KOPT-K1 (cell line): ENCODE measurements around the gene TBC1D20.

Experiments used
- H3K27ac ChIP-seq: fragments of 200-600 bp; sonication (generic); 2 replicates; pipeline ENCODE4 v1.5.1; 2016; ENCODE audit warnings: antibody characterized with exemption, mild to moderate bottlenecking, low read depth, low read length; ENCODE audit not compliant: poor library complexity, severe bottlenecking
- H3K36me3 ChIP-seq: fragments of 200-600 bp; sonication (generic); 2 replicates; pipeline ENCODE4 v1.5.1; 2017; ENCODE audit warnings: antibody characterized with exemption, mild to moderate bottlenecking, low read length, moderate library complexity; ENCODE audit not compliant: insufficient read depth
- H3K9me3 ChIP-seq: fragments of 200-600 bp; sonication (generic); 2 replicates; pipeline ENCODE4 v1.5.1; 2017; ENCODE audit warnings: antibody characterized with exemption, low read length, mild to moderate bottlenecking; ENCODE audit not compliant: insufficient read depth, poor library complexity, severe bottlenecking

TBC1D20 gene

GRCh38 chr20:434661-435419, 27.5 kb downstream of the TBC1D20 start:
- peaks cover 87% of the 10 kb centered on the region for H3K36me3 ChIP-seq
- H3K27ac ChIP-seq = no peak overlapping the region
- no peaks in the 10 kb centered on the region for H3K9me3 ChIP-seq

DNA sequence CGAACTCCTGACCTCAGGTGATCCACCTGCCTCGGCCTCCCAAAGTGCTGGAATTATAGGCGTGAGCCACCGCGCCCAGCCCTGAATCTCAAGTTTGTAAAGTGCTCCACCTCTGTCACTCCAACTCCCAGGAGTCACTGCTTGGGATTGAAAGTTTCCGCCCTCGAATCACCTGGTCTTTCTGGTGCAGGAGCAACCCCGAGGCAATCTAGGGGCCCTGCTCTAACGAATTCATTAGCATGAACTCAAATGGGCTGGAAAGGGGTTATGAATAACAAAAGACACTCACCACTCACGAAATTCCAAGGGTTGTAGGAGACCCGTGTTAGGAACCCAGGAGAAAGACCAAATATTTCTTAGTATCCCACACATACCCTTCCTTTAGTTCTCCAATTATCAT, 28.1 kb downstream of the TBC1D20 start:
- Histone ChIP-seq H3K27ac (no peak overlapping the region), H3K36me3 (peaks cover 87% of the 10 kb centered on the region), H3K9me3 (no peaks in the 10 kb centered on the region)

DNA sequence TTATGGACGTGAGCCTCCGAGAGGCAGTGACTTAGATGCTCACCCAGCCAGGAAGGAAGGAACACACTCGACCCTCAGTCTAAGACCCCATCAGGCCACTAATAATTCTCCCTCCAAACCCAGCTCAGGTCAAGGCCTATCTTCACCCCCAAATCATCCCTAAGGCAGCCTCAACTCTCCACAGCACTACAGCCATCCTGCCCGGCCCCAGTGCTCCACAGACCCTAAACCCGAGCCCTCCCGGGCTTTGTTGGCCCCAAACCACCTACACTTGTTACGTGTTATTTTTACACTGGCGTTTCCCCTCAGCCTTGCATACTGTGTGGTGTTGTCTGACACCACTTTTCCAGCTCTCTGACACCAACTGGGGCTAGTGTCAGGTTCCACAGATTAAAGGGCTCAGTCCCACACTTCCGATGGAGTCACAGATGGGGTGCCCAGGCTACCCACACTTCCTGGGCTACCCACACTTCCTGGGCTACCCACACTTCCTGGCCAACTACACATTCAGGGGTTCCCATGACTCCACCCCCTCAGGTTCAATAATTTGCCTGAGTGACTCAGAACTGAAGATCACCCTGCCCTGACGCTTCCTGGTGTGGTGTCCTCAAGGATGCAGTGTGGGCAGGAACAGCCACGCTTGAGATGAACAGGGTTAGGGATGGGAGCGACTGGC, 28.9 kb downstream of the TBC1D20 start:
- H3K36me3 ChIP-seq = peaks cover 95% of the 10 kb centered on the region
- H3K27ac ChIP-seq = peak overlapping the region; percentile 33
- no peaks in the 10 kb centered on the region for H3K9me3 ChIP-seq

GRCh38 chr20:432677-433299, 29.5 kb downstream of the TBC1D20 start:
- peak overlapping the region; percentile 33 for H3K27ac ChIP-seq

GRCh38 chr20:432208-432607, 30.1 kb downstream of the TBC1D20 start:
- Histone ChIP-seq H3K9me3 (no peaks in the 10 kb centered on the region), H3K36me3 (peaks cover 97% of the 10 kb centered on the region), H3K27ac (no peak overlapping the region)

More at GRCh38 chr20:432677-433299, 29.5 kb downstream of the TBC1D20 start:
- H3K36me3 ChIP-seq = peaks cover 97% of the 10 kb centered on the region
- H3K9me3 ChIP-seq = no peaks in the 10 kb centered on the region

GRCh38 chr20:431012-431904, 31.1 kb downstream of the TBC1D20 start:
- H3K9me3 ChIP-seq = no peaks in the 10 kb centered on the region
- no peak overlapping the region for H3K27ac ChIP-seq
- H3K36me3 ChIP-seq = peaks cover 98% of the 10 kb centered on the region

GRCh38 chr20:430091-430999, 32.0 kb downstream of the TBC1D20 start:
- Histone ChIP-seq H3K36me3 (peaks cover 97% of the 10 kb centered on the region), H3K9me3 (no peaks in the 10 kb centered on the region), H3K27ac (no peak overlapping the region)

- Histone ChIP-seq H3K36me3 (peaks cover 100% of the 10 kb centered on the region), H3K9me3 (no peaks in the 10 kb centered on the region), H3K27ac (no peak overlapping the region)
Observed at GRCh38 chr20:428658-429200, 33.6 kb downstream of the TBC1D20 start.

- peaks cover 100% of the 10 kb centered on the region for H3K36me3 ChIP-seq
- H3K9me3 ChIP-seq = no peaks in the 10 kb centered on the region
- no peak overlapping the region for H3K27ac ChIP-seq
Observed at GRCh38 chr20:427849-428657, 34.3 kb downstream of the TBC1D20 start.

DNA sequence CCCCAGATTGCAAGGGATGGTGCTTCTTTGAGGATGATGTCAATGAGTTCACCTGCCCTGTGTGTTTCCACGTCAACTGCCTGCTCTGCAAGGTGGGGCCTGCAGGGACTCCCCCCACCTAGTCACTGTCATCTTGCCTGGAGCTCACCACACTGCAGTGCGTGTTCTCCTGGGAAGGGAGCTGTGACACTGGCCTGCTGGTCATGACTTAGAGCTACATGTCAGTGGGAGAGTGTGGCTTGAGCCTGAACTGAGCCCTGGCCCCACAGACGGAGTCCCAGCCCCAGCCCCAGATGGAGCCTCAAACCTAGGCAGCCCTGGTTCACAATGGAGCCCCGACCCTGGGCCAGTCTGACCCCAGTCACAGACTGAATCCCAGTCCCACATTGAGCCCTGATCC, 34.9 kb downstream of the TBC1D20 start:
- peaks cover 100% of the 10 kb centered on the region for H3K36me3 ChIP-seq
- H3K27ac ChIP-seq = no peak overlapping the region
- H3K9me3 ChIP-seq = no peaks in the 10 kb centered on the region

- Histone ChIP-seq H3K27ac (no peak overlapping the region), H3K9me3 (no peaks in the 10 kb centered on the region), H3K36me3 (peaks cover 100% of the 10 kb centered on the region)
Observed at GRCh38 chr20:426566-426965, 35.8 kb downstream of the TBC1D20 start.

GRCh38 chr20:421685-422250, 40.6 kb downstream of the TBC1D20 start:
- Histone ChIP-seq H3K27ac (no peak overlapping the region), H3K36me3 (peaks cover 97% of the 10 kb centered on the region), H3K9me3 (no peaks in the 10 kb centered on the region)
